GM12801 (cell line): Measurements from ENCODE around the gene ZNHIT2.

ENCODE experiments used
- CTCF ChIP-seq: IDR thresholded peaks from one replicate; pipeline ENCODE4 v1.5.1; 2011; ENCODE audit warnings: control low read depth; ENCODE audit not compliant: insufficient read length; ENCODE audit errors: extremely low read depth

The ZNHIT2 gene

GRCh38 chr11:65141896-65142494, 24.5 kb upstream of the ZNHIT2 start:
- TF ChIP-seq CTCF, result no peak

- TF ChIP-seq CTCF, result no peak
Observed at GRCh38 chr11:65136515-65137096, 19.1 kb upstream of the ZNHIT2 start.

- no peak for TF ChIP-seq CTCF
Observed at GRCh38 chr11:65135633-65136145, 18.2 kb upstream of the ZNHIT2 start.

- no peak for TF ChIP-seq CTCF
Observed at GRCh38 chr11:65134952-65135632, 17.6 kb upstream of the ZNHIT2 start.

- no peak for TF ChIP-seq CTCF
Observed at GRCh38 chr11:65134240-65134951, 16.9 kb upstream of the ZNHIT2 start, which contains the start of gene SYVN1. SYVN1 (minus strand) TSS chr11:65134519; CDS start chr11:65133601, 918 bp downstream.

- TF ChIP-seq CTCF, result no peak
Observed at GRCh38 chr11:65133724-65134123, 16.2 kb upstream of the ZNHIT2 start.
